Endothelial cell (in vitro differentiated cells): ENCODE data around the gene CDK14. TPM values are rescaled to one million over a fixed set of nuclear protein-coding genes. Genes with fewer than 3 reads are reported as not detected.
"Not testable (repeated sequence)": the region's sequence is repeated elsewhere in the genome, so short reads cannot be mapped to it uniquely, and the experiment has no call there.

ENCODE experiments used
- DNase-seq: peaks from one replicate; pipeline ENCODE4 v3.0.0; 2021; ENCODE audit warnings: low spot score
- H3K27ac Mint-ChIP-seq: one replicate; pipeline ENCODE4 v1.8.0; 2021; ENCODE audit warnings: mixed read lengths, inconsistent platforms; ENCODE audit not compliant: unreplicated experiment
- H3K27me3 Mint-ChIP-seq: one replicate; pipeline ENCODE4 v1.8.0; 2021; ENCODE audit warnings: mild to moderate bottlenecking, moderate library complexity, mixed read lengths, inconsistent platforms; ENCODE audit not compliant: unreplicated experiment
- H3K36me3 Mint-ChIP-seq: one replicate; pipeline ENCODE4 v1.8.0; 2021; ENCODE audit warnings: mild to moderate bottlenecking, low read depth, mixed read lengths, inconsistent platforms; ENCODE audit not compliant: unreplicated experiment
- H3K4me1 Mint-ChIP-seq: one replicate; pipeline ENCODE4 v1.8.0; 2021; ENCODE audit warnings: mild to moderate bottlenecking, mixed read lengths, inconsistent platforms; ENCODE audit not compliant: unreplicated experiment
- H3K4me3 Mint-ChIP-seq: one replicate; pipeline ENCODE4 v1.8.0; 2021; ENCODE audit warnings: mild to moderate bottlenecking, mixed read lengths, inconsistent platforms; ENCODE audit not compliant: unreplicated experiment
- H3K9me3 Mint-ChIP-seq: one replicate; pipeline ENCODE4 v1.8.0; 2021; ENCODE audit warnings: mixed read lengths, inconsistent platforms; ENCODE audit not compliant: unreplicated experiment
- CTCF ChIP-seq: fragments of 200-600 bp; sonication (generic); IDR thresholded peaks from one replicate; pipeline ENCODE4 v1.5.0; 2021; ENCODE audit warnings: antibody characterized with exemption; ENCODE audit not compliant: unreplicated experiment
- total RNA-seq: library from RNA; stranded (reverse); fragmentation: NEBNext Ultra II Directional; extraction: Animal tissue kit (Norgen Biotek cat#: 25700); gene quantifications from one replicate; pipeline ENCODE4 v1.2.1, GENCODE V29; 2021; ENCODE audit not compliant: unreplicated experiment

CDK14 gene
- total RNA-seq, 1 donor from 2014 or later: 30.2 TPM

GRCh38 chr7:91165006-91165845 lies 569.1 kb downstream of the CDK14 start:
- Mint-ChIP-seq H3K27me3 (no peaks in the 10 kb centered on the region), H3K4me3 (no peak overlapping the region), H3K27ac (no peak overlapping the region), H3K36me3 (no peaks in the 10 kb centered on the region), H3K4me1 (peaks cover 3% of the 10 kb centered on the region), H3K9me3 (no peaks in the 10 kb centered on the region)
- DNase-seq: no peak
- no peak for TF ChIP-seq CTCF

DNA sequence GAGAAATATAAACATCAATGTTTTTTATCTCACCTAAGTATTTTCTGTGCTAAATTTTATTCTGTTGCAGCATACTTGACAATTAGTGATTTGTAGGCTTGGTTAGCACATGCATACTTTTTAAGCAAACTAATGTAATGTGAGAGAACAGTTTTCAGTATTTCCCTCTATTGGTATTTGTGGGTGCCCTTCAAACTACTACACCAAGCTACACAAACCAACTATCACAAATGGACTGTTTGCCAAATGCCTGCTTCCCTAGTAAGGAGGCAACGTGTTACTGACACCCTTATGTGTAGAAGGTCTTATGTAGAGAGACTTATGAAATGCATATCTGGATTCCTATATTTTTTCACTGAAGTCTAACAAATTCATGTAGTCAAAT lies 569.7 kb downstream of the CDK14 start:
- Mint-ChIP-seq H3K36me3 (no peaks in the 10 kb centered on the region), H3K4me3 (no peak overlapping the region), H3K4me1 (peaks cover 3% of the 10 kb centered on the region), H3K27me3 (no peaks in the 10 kb centered on the region), H3K27ac (no peak overlapping the region), H3K9me3 (no peaks in the 10 kb centered on the region)
- TF ChIP-seq CTCF: no peak
- DNase-seq: no peak

- no peak overlapping the region for H3K4me3 Mint-ChIP-seq
- no peak for DNase-seq
These were observed 573.0 kb downstream of the CDK14 start for GRCh38 chr7:91168871-91169829.

GRCh38 chr7:91169830-91170191 lies 573.7 kb downstream of the CDK14 start:
- H3K4me3 Mint-ChIP-seq: no peak overlapping the region
- H3K27ac Mint-ChIP-seq: no peak overlapping the region
- no peak for TF ChIP-seq CTCF
- peaks cover 2% of the 10 kb centered on the region for H3K4me1 Mint-ChIP-seq
- no peaks in the 10 kb centered on the region for H3K9me3 Mint-ChIP-seq
- H3K36me3 Mint-ChIP-seq: no peaks in the 10 kb centered on the region
- DNase-seq: no peak
- H3K27me3 Mint-ChIP-seq: no peaks in the 10 kb centered on the region

More at GRCh38 chr7:91168871-91169829, 573.0 kb downstream of the CDK14 start:
- Mint-ChIP-seq H3K9me3 (no peaks in the 10 kb centered on the region), H3K27me3 (no peaks in the 10 kb centered on the region), H3K4me1 (peaks cover 2% of the 10 kb centered on the region), H3K36me3 (no peaks in the 10 kb centered on the region), H3K27ac (no peak overlapping the region)
- no peak for TF ChIP-seq CTCF

- DNase-seq, H3K4me3 Mint-ChIP-seq, H3K4me1 Mint-ChIP-seq, H3K27me3 Mint-ChIP-seq, H3K9me3 Mint-ChIP-seq, H3K36me3 Mint-ChIP-seq, H3K27ac Mint-ChIP-seq: not testable (repeated sequence)
These were observed 577.1 kb downstream of the CDK14 start for GRCh38 chr7:91173265-91173664.
